ENCODE results near the gene SMYD3.

SMYD3 gene

GRCh38 chr1:246428542-246429308 lies 78.4 kb downstream of the SMYD3 start:
- TF ChIP-seq ZNF274 (IDR thresholded peaks at IDR 0.05; ENCODE audit: low read depth, low read length): no peak
- H3K4me3 ChIP-seq (ENCODE audit: low read length): no peak overlapping the region

- no peak overlapping the region for H3K4me3 ChIP-seq (ENCODE audit: low read length)
- no peak for TF ChIP-seq ZNF274 (IDR thresholded peaks at IDR 0.05; ENCODE audit: low read depth, low read length)
Observed at GRCh38 chr1:246427611-246428010, 79.5 kb downstream of the SMYD3 start.

GRCh38 chr1:246425895-246426294 lies 81.2 kb downstream of the SMYD3 start:
- TF ChIP-seq ZNF274 (IDR thresholded peaks at IDR 0.05; ENCODE audit: low read depth, low read length): no peak

GRCh38 chr1:246425139-246425794 lies 81.8 kb downstream of the SMYD3 start:
- no peak for TF ChIP-seq ZNF274 (IDR thresholded peaks at IDR 0.05; ENCODE audit: low read depth, low read length)
- no peak overlapping the region for H3K4me3 ChIP-seq (ENCODE audit: low read length)

More at GRCh38 chr1:246425895-246426294, 81.2 kb downstream of the SMYD3 start:
- no peak overlapping the region for H3K4me3 ChIP-seq (ENCODE audit: low read length)

GRCh38 chr1:246420300-246420699 lies 86.8 kb downstream of the SMYD3 start:
- H3K4me3 ChIP-seq (ENCODE audit: low read length): no peak overlapping the region
- no peak for TF ChIP-seq ZNF274 (IDR thresholded peaks at IDR 0.05; ENCODE audit: low read depth, low read length)

GRCh38 chr1:246418565-246419312 lies 88.3 kb downstream of the SMYD3 start:
- H3K4me3 ChIP-seq (ENCODE audit: low read length): no peak overlapping the region
- no peak for TF ChIP-seq ZNF274 (IDR thresholded peaks at IDR 0.05; ENCODE audit: low read depth, low read length)

- no peak for TF ChIP-seq ZNF274 (IDR thresholded peaks at IDR 0.05; ENCODE audit: low read depth, low read length)
Observed at GRCh38 chr1:246417813-246418564, 89.1 kb downstream of the SMYD3 start.

GRCh38 chr1:246417152-246417812 lies 89.8 kb downstream of the SMYD3 start:
- no peak for TF ChIP-seq ZNF274 (IDR thresholded peaks at IDR 0.05; ENCODE audit: low read depth, low read length)
- no peak overlapping the region for H3K4me3 ChIP-seq (ENCODE audit: low read length)

More at GRCh38 chr1:246417813-246418564, 89.1 kb downstream of the SMYD3 start:
- no peak overlapping the region for H3K4me3 ChIP-seq (ENCODE audit: low read length)

GRCh38 chr1:246416261-246416660 lies 90.8 kb downstream of the SMYD3 start:
- H3K4me3 ChIP-seq (ENCODE audit: low read length): no peak overlapping the region
- TF ChIP-seq ZNF274 (IDR thresholded peaks at IDR 0.05; ENCODE audit: low read depth, low read length): no peak

GRCh38 chr1:246415028-246415427 lies 92.1 kb downstream of the SMYD3 start:
- no peak overlapping the region for H3K4me3 ChIP-seq (ENCODE audit: low read length)
- no peak for TF ChIP-seq ZNF274 (IDR thresholded peaks at IDR 0.05; ENCODE audit: low read depth, low read length)

- H3K4me3 ChIP-seq (ENCODE audit: low read length): no peak overlapping the region
- no peak for TF ChIP-seq ZNF274 (IDR thresholded peaks at IDR 0.05; ENCODE audit: low read depth, low read length)
Observed at GRCh38 chr1:246413430-246413829, 93.6 kb downstream of the SMYD3 start.

- H3K4me3 ChIP-seq (ENCODE audit: low read length): no peak overlapping the region
- TF ChIP-seq ZNF274 (IDR thresholded peaks at IDR 0.05; ENCODE audit: low read depth, low read length): no peak
Observed at GRCh38 chr1:246404078-246404477, 103.0 kb downstream of the SMYD3 start.

- TF ChIP-seq ZNF274 (IDR thresholded peaks at IDR 0.05; ENCODE audit: low read depth, low read length): no peak
- H3K4me3 ChIP-seq (ENCODE audit: low read length): no peak overlapping the region
Observed at GRCh38 chr1:246398126-246398813, 108.8 kb downstream of the SMYD3 start.
